ENCODE measurements around the gene KCTD16.

DNA sequence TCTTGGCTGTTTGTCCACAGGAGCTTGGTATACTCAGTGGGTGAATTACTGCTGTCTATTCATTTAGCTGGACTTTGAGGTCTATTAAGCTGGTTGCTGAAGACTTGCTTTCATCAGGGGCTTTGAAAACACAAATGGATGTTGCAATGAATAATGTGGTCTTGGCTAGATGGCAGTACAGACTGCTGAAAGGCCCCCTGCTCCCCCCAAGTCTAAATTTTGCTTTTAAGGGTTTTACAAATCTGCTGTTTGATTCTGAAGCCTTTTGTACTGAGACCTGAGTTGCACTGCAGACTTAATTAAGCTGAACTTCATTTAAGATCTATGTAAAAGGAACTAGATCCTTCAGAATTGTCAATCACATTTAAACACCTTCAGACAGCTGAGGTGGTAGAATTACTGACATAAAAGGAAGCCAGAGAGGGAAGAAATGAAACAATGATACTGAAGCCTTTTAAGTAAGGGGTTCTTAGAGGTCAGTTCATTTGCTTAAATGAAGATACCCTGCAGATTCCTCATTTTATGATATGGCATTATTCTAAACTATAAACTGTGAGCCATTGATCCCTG is 37.3 kb downstream of the KCTD16 start:
- peak; percentile 46 for TF ChIP-seq CTCF (IDR thresholded peaks at IDR 0.05; ENCODE audit: poor library complexity)
- TF ChIP-seq EZH2 (IDR thresholded peaks at IDR 0.05; ENCODE audit: borderline replicate concordance): no peak
- TF ChIP-seq EZH2phosphoT487 (IDR thresholded peaks at IDR 0.05; ENCODE audit: low read depth, severe bottlenecking, unreplicated experiment): no peak
